Hematopoietic multipotent progenitor cell treated with erythropoietin and hydrocortisone succinate and interleukin-3 and kit ligand, for 8 days (in vitro differentiated cells): ENCODE results near the gene ZNG1B.
"Not testable (repeated sequence)": the region's sequence is repeated elsewhere in the genome, so short reads cannot be mapped to it uniquely, and the experiment has no call there.

ENCODE experiments used
- DNase-seq: peaks from one replicate; pipeline ENCODE4 v3.0.0-alpha.2; 2015

The ZNG1B gene

DNA sequence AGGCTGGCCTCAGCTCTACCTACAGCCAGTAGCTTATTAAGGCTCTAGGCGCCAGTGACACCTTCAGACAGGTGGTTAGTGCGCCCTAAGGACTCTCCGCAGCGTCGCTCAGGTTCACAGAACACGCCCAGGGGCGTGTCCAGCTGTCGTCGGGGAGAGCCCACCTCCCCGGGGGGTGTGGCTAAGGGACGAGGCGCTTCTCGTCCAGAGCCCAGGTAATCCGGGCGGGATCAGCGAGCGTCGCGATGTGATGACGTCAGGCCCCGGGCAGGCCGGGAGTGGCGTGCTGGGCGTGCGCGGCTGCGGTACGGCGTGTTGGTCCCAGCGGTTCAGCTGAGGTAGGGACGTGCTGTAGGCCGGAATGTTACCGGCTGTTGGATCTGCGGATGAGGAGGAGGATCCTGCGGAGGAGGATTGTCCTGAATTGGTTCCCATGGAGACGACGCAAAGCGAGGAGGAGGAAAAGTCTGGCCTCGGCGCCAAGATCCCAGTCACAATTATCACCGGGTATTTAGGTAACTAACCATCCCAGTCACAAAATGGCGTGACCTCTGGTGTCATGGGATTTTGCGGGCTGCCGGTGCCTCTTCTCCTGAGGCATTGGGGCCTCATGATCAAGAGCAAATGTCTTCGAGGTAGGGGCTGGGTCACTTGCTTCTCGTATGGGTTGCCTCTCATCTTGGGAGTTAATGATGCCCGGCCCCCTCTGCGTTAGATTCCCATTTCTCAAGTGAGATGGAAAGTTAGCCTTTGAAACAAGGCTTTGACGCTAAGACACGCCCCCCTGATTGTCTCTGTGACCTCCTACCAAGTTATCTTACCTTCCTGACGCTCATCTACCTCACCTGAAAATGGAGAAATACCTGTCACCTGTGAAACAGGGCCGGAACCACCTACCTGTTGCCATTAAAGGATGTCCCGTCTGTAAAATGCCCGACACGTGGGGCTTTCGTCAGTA, at the start of gene ZNG1B:
Gene ZNG1B (plus strand): TSS at position 184 of the 958 bp plus-strand sequence. CDS start 178 bp downstream, at position 362.
- peak; percentile 10 for DNase-seq

DNA sequence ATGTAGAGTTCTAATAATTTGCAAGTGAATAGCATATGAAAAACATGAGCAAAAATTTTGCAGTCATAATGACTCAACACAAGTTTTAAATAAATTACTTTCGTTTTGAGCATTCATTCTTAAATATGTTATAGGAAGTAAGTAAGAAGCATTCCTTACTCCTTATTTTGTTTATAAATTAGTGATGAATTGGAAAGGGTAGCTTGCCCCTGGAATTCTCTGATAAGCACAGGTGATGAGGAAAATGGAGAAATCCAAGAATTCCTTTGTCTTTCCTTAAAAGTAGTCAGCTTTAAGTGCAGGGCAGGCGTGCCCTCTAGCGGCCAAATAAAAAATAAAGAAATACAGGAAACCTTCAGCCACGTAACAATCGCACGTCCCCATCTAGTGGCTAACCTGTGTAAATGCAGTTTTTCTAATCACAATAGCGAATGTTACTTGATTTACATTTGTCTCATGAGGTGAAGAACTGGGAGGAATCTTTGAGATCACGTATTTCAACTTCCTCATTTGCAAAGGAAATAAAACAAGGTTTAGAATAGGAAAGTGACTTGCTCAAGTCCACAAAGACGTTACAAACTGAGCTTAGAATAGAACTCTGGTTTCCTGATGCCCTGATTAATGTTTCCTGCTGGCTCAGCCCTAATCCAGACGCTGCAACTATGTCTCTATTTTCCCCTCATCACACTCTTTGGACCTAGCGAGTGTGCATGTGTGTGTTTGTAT, 47.2 kb upstream of the ZNG1B start:
- DNase-seq, result peak; percentile 88

DNA sequence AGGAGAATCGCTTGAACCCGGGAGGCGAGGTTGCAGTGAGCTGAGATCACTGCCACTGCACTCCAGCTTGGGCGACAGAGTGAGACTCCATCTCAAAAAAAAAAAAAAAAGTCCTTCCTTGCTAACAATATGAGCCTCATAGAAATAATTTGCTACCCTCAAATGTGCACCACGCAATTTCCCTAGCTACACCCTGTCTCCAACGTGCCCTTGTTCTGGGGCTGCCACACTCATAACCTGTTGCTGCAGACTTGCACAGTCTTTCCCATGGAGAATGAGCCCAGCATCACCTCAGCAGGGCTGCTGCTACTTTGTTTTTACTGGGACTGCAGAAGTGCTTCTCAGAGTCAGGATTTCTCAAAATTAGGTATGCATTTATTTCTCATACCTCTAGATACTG, 46.4 kb upstream of the ZNG1B start:
- DNase-seq, result no peak

DNA sequence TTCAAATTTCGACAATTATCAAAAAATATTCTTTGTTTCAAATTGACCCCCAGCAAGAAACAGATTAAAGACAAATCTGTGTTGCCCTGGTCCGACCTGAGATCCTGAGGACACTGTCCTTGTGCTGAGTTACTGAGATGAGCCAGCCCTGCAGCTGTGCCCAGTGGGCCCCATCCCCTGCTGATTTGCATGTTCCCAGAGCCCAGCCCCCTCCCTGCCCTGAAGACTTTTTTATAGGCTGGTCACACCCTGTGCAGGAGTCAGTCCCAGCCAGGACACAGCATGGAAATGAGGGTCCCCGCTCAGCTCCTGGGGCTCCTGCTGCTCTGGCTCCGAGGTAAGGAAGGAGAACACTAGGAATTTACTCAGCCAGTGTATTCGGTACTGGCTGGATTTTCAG, 31.4 kb upstream of the ZNG1B start:
- no peak for DNase-seq

DNA sequence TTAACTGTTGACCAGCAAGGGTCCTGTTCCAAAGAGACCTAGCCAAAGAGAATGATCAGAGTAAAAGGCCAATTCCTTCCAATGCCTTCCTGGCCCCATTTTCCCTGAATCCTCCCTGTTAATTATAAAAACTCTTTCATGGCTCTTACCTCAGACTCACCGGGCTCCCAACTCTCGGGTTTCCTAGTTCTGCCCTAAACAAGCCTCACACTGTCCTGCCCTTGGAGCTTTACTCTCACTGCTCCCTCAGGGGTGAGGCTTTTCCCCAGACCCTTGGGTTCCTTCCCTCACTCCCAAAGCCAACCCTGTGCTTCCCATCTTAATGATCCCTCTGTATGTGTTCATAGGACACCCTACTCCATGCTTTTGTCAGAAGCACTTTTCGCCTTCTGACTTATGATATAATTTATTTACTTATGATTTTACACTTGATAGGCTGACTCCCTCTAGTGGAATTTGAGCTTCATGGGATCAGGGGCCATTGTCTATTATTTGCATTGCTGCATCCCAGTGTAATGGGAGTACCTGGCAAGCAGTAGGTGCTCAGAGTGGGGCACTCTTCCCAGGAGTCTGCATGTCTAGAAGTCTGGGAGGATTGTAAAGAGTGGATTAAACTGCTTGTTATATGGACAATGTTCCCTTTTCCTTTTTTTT, 29.9 kb upstream of the ZNG1B start:
- peak; percentile 34 for DNase-seq

DNA sequence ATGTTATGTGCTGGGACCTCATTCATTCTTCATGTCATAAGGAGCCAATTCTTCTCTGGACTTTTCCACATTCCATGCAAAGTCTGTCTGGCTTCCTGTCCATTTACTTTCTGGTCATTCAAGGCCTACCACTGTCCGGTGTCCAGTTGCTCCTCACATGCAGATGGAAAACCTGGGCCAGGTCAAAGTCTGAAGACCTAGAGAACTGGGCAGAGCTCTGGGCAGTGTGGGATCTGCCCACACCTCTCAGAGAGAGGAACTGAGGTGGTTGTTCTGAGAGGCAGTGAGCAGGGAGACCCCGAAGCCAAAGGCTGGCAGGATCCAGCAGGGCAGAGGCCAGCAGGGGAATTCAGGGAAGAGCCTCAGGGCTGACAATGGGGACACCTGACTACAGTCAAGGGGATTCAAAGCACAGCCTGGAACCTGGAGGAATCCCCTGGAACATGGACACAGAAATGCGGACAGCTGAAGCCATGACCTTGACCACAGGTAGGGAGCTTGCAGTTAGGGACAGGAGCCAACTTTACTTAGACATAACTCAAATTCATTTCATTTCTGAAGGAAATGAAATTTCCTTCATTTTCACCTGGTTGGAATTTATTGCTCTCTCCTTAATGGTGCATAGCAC, 25.7 kb upstream of the ZNG1B start:
- DNase-seq, result not testable (repeated sequence)

DNA sequence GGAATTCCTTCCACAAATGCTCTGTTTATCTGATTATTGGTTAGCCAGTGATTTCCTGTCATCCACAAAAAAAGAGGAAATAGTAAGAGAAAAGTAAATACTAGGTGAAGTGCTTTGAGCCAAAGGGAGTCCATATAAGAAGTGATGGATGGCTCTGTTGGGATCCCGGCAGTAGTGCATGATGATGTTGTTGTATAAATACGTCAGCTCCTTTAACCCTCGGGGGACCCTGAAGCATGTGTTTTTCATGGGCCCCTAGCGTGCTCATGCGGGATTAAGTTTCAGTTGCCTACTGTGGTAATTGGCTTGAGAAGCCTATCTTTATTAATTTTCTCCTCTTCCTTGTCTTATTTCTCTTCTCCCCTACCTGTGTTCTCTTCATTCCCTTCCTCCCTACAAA, 24.7 kb upstream of the ZNG1B start:
- DNase-seq, result not testable (repeated sequence)

DNA sequence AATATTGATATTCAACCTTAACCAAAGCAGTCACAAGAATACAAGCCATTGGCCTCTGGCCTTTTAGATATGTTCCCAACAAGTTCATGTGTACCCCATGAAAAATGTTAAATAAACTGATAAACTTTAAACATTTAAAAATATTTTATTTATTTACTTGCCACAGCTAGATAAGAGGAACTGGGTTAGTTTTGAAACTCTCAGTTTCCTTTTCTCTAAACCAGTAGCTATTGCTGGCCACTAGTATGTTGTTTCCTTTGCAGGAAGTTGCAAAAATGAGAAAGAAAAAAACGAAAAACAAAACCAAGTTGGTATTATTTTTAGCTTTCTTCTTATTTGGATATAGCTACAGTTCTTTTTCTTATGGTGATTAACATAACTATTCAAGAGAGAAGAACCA, 5.7 kb upstream of the ZNG1B start:
- DNase-seq, result not testable (repeated sequence)

DNA sequence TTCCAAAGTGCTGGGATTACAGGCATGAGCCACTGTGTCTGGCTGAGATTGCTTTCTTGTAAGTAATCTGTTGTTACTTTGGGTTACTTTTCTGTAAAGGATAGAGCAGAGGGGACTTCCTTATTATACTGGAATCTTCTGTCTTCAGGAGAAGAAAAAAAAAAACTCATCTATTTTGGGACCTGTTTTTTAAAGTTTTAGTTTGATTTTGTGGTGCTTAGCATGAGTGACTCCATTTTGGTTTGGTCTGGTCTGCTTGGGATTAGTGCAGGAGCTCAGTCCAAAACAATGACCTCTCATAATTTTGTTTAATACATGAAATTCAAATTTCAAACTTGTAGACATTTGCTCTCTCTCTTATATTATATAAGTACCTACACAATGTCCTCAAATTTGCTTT, 4.0 kb upstream of the ZNG1B start:
- DNase-seq, result not testable (repeated sequence)

DNA sequence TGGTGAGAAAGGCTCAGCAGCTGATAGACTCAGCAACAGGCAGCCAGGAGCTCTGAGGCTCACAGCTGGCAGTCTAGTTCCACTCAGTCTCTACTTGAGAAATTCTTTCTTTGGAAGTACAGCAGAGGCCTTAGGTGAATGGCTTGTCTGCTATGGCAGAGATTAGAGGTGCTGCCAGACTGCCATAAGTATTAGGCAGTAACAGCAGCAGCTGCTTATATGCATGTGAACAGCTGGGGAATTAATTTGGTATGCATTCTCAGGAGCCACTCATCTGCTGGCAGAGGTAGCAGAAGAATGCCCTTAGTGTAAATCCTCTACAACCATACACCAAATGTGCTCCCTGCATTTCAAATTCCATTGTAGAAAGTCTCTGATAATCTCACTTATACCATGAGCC, 28.3 kb downstream of the ZNG1B start:
- not testable (repeated sequence) for DNase-seq

DNA sequence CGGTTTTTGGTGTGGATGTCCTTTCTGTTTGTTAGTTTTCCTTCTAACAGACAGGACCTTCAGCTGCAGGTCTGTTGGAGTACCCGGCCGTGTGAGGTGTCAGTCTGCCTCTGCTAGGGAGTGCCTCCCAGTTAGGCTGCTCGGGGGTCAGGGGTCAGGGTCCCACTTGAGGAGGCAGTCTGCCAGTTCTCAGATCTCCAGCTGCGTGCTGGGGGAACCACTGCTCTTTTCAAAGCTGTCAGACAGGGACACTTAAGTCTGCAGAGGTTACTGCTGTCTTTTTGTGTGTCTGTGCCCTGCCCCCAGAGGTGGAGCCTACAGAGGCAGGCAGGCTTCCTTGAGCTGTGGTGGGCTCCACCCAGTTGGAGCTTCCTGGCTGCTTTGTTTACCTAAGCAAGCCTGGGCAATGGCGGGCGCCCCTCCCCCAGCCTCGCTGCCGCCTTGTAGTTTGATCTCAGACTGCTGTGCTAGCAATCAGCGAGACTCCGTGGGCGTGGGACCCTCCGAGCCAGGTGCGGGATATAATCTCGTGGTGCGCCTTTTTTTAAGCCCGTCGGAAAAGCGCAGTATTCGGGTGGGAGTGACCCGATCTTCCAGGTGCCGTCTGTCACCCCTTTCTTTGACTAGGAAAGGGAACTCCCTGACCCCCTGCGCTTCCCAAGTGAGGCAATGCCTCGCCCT, 39.3 kb downstream of the ZNG1B start:
- DNase-seq, result not testable (repeated sequence)

DNA sequence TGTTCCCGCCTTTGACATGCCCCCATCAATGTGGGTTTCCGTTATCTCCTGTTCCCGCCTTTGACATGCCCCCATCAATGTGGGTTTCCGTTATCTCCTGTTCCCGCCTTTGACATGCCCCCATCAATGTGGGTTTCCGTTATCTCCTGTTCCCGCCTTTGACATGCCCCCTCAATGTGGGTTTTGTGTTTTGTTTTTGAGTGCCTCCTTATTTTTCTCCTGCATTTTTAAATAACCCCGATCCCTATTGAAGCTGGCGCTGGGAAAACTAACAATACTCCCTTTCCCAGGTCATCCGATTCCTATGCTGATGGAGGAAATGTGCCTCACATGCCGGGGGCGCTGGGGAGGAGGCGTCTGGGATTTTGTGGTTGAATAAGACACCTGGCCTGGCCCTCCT, 59.0 kb downstream of the ZNG1B start:
- peak; percentile 70 for DNase-seq

DNA sequence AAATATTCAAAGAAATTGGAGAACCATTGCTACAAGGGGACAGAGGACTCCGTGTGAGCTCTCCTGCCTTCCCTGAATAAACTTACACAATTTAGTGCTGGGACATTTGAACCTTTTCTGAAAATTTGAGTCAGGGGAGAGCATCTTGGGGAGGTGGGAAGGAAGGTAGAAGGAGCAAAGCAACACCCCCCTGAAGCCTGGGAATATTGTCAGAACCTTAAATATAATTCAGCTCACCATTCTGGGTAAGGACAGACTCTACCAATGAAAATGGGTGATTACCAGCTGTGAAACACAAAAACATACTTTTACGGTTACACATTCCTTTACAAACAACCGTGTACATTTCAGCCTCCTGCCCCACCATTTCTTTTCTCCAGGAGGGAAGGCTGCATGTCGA, 60.9 kb downstream of the ZNG1B start, which contains the start of gene FOXD4L1:
Gene FOXD4L1 (plus strand): TSS at position 301 of the 400 bp plus-strand sequence. CDS start 592 bp downstream, outside the sequence.
- not testable (repeated sequence) for DNase-seq

DNA sequence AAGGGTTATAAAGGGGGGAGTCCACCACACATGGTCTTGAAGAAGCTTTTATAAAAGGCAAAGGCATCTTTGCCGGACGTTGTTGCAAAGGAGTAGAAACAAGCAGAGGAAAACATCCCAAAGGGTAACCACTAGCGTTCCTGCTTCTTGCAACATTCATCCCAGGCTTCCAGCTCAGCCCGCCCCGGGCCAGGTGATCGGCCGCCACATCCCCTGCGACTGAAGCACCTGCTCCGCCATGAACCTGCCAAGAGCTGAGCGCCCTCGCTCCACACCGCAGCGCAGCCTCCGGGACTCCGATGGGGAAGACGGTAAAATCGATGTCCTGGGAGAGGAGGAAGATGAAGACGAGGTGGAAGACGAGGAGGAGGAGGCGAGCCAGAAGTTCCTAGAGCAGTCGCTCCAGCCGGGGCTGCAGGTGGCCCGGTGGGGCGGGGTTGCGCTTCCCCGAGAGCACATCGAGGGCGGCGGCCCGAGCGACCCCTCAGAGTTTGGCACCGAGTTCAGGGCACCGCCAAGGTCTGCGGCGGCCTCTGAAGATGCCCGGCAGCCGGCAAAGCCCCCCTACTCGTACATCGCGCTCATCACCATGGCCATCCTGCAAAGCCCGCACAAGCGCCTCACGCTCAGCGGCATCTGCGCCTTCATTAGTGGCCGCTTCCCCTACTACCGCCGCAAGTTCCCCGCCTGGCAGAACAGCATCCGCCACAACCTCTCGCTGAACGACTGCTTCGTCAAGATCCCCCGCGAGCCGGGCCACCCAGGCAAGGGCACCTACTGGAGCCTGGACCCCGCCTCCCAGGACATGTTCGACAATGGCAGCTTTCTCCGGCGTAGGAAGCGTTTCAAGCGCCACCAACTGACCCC, 61.8 kb downstream of the ZNG1B start:
- DNase-seq, result not testable (repeated sequence)

DNA sequence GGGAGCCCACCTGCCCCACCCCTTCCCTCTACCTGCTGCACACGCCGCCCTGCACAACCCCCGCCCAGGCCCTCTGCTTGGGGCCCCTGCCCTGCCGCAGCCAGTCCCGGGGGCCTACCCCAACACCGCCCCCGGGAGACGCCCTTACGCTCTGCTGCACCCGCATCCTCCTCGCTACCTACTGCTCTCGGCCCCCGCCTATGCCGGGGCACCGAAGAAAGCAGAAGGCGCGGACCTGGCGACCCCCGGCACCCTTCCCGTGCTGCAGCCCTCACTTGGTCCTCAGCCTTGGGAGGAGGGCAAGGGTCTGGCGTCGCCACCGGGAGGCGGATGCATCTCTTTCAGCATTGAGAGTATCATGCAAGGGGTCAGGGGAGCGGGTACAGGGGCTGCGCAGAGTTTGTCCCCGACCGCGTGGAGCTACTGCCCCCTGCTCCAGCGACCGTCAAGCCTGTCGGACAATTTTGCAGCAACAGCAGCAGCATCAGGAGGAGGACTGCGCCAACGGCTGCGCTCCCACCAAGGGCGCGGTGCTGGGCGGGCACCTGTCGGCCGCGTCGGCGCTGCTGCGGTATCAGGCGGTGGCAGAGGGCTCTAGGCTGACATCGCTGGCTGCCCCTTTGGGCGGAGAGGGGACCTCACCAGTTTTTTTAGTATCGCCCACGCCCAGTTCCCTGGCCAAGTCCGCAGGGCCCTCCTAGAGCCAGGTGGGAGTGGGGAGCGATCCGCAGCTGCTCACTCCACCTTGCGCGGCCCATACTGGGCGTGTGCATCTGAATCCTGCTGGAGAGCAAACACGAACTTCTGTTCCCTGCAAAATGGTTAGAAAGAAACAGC, 62.6 kb downstream of the ZNG1B start:
- DNase-seq, result peak; percentile 24

DNA sequence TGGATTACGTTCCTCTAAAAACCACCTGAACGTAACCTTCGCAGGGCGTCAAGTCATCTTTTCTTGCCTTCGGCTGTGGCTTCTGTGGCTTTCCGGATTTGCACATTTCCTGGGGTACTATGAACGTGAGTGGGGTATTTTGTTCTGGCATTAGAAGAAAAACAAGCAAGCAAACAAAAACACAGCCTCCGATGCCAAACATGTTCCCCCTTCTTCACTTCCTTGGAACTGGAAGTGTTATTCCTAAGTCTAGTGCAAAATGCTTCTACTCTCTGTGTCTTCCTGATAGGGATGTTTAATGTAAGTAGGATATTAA, 63.2 kb downstream of the ZNG1B start:
- not testable (repeated sequence) for DNase-seq

DNA sequence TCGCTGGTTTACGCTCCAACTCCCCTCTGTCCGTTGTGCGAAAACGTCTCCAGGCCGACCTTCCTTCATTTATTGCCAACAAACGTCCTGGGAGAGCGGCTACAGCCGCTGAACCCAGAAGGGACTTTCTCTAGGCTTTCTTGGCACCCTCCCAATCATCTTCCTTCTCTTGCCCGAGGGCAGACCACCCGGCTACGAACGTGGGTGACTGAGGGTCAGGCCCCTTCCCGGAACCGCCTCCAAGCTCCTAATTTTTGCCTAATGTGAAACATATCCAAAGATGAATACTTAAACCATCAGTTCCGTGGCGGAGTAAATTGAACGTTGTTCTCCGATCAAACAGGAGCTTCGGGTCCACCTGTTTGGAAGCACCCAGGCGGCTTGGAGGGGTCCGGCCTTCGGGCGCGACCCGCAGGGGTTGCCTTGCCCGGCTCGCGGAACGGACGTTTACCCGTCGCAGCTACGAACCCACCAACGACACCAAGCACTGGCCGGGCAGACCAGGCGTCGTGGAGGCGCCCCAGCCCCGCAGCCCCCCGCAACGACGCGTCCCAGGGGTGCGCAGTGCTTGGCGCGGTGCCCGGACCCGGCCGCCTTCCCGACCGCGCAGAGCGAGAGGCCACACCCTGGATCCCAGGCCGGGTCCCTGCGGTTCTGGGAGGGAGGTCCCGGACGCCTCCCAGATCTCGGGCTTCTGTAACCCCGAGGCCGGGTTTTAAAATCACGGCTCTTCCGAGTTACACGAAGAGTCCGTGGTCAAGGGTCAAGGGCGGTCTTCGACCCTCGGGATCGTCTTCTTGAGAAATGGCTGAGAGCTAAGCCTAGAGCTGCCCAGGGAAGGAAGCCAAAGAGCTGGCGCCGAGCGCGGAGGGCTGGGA, 65.0 kb downstream of the ZNG1B start:
- DNase-seq, result not testable (repeated sequence)

DNA sequence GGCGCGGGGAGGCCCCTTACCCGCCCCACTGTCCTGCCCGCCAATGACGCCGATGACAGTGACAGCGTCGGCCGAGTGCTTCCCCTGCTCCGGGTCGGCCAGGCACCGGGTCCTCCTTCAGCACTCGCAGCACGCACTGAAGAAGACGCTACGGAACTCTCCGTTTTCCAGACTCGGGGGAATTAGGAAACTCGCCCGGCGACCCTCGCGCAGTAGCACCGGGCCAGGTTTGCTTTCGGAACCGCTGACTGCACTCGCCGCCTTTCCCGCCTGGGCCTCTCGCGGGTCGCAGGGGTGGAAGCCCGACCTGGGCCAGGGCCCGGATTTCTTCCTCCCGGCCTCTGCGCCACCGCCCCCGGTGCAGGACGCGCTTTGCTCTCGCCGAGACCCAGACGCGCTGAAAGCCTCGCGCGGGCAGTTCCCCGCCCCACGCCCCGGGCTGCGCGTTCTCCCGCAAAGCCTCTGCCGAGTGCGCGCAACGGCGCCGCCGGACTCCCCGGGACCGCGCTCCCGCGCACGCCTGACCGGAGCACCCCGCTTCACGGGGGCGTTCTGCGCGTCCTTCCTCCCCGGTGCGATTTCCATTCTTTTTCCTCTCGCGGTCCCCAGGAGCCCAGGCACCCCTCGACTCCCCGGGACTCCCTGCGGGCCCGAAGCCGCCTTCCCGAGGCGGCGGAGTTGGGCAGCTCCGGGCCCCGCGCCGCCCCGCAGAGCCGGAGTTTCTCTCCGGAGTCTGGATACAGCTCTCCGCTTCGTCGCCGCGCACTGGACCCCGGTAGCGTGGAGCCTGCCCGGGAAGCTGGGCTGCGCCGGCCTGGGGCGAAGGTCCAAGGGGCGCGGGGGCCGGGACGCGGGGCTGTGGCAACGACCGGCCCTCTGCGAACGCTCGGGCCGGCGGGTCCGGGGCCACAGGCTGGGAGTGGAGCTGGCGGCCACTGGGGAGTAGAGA, 65.9 kb downstream of the ZNG1B start:
- peak; percentile 8 for DNase-seq
